GM18498 (cell line): ENCODE measurements around the gene PLCB3.

Experiments used
- ATAC-seq: cut with Tn5 transposase; IDR thresholded peaks from one replicate; pipeline ENCODE4 v1.9.1; 2021; ENCODE audit warnings: mild to moderate bottlenecking, moderate library complexity; ENCODE audit not compliant: unreplicated experiment

The PLCB3 gene

DNA sequence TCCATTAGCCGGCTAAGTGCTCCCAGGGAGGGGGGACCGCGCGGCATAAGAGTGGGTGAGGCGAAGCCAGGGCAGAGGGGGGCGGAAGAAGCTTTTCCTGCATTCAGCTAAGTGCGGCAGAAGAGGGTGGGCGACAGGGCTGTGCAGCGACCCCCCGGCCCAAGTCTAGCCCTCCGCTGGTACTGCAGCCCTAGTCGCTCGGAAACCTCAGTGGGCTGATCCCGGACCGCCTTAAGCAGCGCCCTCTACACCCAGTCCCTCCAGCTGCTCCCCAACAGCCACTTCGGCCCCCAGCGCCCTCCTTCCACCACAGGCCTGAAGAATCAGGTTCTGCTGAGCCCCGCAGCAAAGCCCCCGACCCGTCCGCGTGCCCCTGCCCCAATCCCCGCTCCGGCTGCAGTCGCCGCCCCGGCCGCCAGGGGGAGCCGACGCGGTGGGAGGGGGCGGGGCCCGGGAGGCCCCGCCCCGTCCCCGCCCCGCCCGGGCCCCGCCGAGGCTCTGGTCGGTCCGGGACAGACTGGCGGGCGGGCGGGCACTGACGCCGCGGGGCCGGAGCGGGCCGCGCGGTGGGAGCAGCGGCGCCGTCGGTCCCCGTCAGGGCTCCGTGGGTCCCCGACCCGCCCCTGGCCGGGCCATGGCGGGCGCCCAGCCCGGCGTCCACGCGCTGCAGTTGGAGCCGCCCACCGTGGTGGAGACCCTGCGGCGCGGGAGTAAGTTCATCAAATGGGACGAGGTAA is at the start of gene PLCB3:
Gene PLCB3 (plus strand): TSS at position 515 of the 737 bp plus-strand sequence. CDS start 120 bp downstream, at position 635.
- peak; percentile 54 for ATAC-seq

DNA sequence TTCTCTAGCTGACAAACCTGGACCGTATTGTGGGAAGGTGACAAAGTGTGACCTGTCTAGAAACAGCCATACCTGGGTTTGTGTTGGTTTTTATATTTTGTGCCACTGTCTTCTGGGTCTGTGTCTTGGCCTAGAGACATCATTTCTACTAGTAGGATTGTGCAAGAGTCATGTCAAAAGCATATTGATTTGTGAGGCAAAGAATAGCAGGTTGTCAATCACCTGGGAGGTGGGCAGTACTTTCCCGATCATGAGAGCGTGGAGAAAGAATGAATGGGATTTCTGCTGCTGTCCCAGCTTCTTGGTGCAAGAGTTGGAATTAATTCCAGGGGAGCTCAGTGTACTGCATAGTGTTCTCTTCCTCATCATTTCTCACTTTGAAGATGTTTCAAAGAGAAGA is 49.8 kb upstream of the PLCB3 start:
- no peak for ATAC-seq

DNA sequence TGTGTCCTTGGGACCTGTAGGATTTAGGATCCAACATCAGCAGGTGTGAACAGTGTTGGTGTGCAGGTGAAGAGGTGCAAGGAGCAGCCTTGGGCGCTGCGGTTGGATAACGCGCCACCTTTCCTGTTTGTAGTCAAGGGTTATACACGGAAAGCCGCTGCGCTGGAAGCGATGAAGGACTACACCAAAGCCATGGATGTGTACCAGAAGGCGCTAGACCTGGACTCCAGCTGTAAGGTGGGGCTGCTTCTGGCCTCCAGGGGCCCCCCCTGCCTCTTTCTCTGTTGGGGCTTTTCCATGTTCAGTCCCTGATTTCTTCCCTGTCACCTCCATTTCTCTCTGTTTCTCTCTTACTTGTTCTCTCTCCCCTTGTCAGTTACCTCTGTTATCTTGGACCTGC is 48.3 kb upstream of the PLCB3 start:
- ATAC-seq: no peak

DNA sequence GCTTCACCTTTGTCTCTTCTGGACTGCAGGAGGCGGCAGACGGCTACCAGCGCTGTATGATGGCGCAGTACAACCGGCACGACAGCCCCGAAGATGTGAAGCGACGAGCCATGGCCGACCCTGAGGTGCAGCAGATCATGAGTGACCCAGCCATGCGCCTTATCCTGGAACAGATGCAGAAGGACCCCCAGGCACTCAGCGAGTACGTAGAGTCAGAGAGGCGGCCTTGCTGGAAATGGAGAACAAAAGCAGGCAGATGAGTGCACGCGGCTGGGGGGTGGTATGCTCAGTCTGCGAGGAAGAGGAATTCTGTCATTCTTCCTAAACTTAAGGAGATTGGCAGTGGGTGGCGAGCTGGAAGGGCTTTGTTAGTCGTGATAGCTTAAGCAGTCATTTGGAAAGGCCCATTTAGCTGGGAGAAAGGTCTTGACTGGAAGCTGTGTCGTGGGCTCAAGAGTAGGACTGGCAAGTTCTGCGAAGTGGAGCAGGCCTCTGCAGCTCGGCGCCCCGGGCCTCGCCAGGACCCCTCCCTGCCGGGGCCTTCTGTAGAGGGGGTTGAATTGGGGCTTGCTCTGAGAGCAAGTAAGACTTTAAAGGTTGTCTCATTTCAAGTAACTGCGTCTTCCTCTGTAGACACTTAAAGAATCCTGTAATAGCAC is 47.8 kb upstream of the PLCB3 start:
- no peak for ATAC-seq

DNA sequence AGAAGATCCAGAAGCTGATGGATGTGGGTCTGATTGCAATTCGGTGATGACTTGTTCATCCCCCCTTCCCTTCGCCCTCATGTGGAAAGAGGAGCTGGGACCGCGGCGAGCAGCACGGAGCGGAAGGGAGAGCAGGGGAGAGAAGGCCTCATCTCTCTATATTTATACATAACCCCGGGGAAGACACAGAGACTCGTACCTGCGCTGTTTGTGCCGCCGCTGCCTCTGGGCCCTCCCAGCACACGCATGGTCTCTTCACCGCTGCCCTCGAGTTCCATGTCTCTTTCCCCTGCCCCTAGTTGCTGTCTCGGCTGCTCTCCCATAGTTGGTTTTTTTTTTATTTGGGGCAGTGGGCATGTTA is 47.3 kb upstream of the PLCB3 start:
- ATAC-seq: no peak

DNA sequence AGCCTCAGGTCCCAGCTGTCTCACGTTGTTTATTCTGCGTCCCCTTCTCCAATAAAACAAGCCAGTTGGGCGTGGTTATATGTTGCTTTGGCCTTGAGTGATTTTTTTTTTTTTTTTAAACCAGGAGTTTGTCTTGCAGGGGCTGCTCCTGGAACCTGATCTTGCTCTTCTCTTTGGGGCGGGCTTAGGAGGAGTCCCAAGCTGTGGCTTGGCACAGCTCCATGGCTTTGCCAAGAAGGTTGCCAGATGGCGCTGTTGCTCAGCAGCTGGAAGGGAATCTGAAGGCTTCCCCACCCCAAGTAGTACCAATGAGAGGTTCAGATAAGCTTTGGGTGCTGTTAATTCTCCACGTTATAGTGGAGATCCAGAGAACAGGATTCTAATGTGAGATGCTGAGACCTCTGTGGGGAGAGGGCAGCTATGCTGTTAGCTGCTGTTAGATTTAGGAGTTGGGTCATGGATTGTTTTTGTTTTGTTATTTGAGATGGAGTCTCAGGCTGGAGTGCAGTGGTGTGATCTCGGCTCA is 46.8 kb upstream of the PLCB3 start:
- ATAC-seq: no peak

DNA sequence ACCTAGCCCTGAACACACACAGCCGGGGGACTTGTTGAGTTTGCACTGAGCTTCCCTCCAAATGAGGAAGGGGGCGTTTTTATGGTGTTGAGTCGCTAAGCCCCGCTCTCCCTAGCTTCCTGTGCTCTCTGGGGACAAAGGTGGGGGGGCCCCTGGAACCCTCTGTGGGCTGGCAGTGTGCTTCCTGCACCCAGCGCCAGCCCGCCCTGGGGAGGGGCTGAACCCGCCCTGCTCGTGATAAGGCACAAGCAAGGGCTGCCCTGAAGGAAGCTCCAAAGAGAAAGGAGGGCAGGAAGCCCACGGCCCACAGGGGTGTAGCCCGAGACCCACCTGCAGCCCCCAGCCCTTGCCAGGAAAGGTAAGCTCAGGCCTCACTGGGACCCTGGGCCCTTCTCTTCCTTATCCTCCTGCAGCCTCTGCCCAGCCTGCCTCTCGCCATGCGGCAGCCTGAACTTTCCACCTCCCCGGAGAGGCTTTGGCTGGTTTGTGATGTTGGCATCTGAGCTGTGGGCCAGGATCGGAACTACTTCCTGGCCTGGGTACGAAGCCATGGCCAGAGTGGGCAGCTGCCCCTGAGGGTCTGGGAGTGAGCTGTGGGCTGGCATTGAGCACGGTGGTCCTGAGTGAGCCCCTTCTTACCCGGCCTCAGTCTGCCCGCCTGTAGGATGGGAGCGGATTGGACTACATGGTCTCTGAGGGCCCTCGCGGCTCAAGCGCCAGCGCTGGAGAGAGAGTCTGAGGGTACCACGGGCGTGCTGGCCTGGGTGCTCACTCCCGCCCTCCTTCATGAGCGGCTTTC is 44.7 kb upstream of the PLCB3 start, which contains the start of gene FERMT3:
Gene FERMT3 (plus strand): TSS at position 265 of the 799 bp plus-strand sequence. CDS start 644 bp downstream, outside the sequence.
- ATAC-seq: no peak

DNA sequence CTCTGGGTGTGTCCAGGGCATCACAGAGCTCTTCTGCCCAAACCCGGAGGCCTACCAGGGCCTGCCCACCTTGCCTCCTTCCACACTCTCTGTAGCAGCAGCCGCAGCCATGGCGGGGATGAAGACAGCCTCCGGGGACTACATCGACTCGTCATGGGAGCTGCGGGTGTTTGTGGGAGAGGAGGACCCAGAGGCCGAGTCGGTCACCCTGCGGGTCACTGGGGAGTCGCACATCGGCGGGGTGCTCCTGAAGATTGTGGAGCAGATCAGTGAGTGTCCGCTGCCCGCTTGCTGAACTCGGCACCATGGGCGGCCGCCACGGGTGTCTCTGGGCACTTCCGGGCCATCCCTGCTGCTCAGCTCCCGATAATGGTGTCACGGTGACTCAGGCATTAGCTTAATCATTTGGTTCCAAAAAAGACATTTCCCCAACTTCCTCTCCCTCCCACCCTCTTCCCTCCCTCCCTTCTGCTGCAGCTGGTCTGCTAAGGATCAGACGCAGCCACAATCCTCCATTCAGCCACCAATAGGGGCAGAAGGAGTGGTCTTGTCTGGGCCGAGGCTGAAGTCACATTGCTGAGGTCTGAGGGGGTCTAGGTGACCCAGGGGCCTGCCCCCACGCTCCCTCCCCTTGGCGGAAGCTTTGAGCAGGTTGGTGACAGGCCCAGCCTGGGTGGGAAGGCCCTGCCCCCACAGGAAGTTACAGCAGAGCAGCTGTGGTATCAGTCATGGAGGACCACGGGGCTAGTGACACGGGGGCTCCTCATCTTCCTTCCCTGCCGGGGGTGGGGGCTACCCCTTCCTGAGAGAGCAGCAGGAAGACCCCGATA is 43.9 kb upstream of the PLCB3 start:
- ATAC-seq: peak; percentile 56

DNA sequence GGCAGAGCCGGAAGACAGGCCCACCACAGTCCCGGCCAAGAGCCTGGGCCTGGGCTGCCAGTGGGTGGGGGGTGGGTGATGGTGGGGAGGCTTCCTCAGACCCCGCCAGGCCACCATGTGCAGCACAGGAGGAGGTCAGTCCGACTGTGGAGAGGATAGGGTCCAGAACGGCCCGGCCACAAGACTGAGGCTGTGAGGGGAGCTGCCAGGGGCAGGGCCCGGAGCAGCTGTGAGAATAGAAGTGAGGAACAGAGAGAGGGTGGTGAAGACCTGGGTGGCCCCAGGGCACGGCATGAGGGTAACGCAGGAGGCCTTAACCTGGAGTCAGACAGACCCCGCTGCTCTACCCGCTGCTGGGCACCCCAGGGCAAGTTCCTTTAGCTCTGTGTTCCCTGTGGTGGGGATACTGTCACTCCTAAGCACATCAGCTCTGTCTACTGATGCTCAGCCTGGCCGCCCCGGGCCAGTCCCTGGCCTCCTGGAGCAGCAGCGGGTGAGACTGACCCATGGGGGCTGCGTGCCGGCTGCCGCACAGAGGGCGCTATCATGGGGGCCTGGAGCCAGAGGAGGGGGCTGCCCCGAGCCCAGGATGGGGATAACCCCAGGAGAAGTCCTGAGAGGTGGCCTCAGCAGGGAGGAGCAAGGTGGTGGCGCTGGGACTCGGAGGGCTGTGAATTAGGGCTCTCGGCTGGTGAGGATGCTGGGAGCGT is 43.1 kb upstream of the PLCB3 start:
- no peak for ATAC-seq

DNA sequence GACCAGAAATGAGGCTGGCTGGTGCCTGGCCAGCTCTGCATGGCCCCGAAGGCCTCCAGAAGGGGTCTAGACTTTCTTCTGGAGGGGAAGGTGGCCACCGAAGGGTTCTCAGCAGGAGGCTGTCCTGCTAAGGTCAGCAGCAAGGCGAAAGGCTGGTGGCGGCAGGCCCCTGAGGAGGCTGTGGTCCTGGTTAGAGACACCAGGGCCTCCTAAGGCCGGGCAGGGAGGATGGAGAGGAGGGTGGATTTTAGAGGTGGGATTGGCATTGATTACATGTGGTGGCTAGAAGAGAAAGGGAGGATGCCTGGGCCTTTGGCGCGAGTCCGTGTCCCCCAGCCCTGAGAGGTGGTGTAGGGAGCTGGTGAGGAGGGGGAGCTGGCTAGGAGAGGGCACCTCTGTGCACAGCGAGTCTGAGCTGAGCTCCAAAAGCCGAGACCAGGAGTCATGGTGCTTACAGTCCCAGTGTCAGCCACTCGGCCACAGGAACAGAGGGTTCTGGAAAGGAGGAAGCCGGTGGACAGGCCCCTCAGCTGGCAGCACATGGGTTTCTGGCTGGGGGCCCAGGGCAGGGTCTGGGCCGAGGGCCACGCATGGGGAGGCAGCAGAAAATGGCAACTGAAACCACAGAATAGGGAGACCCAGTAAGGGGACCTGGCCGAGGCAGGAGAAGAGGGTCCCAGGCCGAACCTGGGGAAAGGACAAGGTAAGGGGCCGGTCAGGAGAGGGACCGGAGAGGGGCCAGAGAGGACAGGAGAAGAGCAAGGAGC is 42.4 kb upstream of the PLCB3 start:
- no peak for ATAC-seq

DNA sequence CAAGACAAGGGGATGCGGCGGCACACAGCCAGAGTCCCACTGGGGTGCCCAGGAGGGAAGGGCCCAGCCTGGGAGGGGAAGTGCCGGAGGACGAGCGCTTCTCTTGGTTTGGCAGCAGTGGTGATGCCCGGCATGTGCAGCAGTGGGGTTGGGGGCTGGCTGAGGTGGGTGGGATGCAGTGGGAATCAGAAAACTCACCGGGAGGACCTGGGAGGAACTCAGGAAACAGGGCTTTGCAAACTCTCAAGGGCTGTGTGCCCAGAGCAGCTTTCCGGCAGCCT is 41.8 kb upstream of the PLCB3 start:
- no peak for ATAC-seq

DNA sequence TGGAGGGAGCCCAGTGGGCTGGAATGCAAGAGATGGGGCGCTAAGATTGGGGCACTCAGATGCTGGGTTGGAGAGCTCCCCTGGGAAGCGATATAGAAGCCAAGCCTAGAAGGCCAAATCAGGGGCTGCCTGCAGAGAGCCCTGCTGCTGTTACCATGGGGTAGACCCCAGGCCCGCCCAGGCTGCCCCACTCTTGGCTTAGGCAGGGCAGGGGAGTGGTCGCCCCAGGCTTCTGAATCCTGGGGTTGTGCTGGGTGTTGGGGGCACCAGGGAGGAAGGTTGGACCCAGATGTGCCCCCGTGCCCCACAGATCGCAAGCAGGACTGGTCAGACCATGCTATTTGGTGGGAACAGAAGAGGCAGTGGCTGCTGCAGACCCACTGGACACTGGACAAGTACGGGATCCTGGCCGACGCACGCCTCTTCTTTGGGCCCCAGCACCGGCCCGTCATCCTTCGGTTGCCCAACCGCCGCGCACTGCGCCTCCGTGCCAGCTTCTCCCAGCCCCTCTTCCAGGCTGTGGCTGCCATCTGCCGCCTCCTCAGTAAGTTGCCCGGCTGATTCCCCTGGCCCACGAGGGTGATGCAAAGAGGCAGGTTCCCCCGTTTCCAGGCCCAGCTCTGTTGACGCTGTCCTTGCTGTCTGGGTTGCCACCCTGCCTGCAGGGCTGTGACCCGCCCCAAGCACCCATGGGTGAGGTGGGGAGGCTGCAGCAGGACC is 40.9 kb upstream of the PLCB3 start:
- ATAC-seq: no peak

DNA sequence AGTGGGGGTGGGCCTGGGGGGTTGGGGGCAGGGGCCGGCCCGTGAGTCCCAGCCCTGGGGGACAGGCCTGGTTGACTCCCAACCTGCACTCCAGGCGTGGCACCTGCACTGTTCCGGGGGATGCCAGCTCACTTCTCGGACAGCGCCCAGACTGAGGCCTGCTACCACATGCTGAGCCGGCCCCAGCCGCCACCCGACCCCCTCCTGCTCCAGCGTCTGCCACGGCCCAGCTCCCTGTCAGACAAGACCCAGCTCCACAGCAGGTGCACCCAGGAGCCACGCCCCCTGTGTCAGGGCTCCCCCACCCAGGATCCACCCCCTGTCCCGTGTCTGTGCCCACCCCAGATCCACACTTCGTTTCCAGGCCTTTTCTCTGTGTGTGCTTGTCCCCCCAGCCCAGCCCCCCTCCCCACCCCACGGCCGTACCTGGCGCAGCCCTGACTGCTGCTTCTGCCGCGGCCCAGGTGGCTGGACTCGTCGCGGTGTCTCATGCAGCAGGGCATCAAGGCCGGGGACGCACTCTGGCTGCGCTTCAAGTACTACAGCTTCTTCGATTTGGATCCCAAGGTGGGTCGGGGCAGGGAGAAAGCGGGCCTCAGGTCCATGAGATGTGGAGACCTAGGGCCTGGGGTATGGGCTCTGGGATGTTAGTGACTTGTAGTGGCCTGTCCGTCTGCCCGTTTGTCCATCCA is 40.0 kb upstream of the PLCB3 start:
- ATAC-seq: no peak

DNA sequence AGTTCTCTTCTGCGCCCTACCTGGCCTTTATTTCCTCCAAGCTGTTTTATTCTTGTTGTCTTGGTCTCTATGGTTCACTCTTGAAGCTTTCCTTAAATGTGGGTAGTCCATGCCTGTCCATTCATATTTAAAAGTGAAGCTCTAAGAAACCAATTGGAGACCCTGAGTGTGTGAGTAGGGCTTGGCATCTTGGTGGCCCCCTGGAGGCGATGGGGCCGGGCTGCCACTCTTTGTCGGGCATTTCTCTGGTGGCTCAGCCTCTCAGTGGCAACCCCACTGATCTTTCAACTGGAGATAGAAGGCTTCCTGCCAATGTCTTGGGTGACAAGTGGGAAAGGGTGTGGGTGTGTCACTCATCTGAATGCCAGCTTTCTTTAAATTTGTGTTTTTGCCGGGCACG is 34.5 kb upstream of the PLCB3 start:
- no peak for ATAC-seq

DNA sequence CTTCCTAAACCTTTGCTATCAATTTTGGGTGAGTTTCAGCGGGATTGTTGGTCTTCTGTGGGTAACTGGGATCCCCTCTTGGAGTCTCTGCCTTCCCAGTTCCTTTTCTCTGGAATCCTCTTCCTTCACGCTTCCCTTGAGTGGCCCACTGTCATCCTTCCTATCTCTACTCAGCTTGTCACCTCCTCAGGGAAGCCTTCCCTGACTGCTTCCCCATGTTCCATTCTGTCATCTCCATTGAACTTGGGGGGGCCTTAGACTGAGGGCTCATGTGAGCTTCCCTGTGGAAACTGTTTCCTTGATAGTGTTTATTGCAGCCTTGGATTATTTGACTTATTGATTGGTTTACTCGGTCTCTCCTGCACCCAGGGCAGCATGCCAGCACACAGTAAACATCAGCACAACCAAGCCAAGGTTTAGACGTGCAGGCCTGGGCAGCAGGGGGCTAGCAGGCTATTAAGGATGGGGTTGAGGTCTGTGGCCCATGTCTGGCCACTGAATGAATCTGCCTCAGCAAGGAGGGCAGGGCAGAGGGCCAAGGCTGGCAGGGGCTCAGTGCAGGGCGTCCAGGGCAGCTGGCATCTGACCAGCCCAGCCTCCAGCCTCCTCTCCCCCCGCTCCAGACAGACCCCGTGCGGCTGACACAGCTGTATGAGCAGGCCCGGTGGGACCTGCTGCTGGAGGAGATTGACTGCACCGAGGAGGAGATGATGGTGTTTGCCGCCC is 32.5 kb upstream of the PLCB3 start:
- ATAC-seq: no peak

DNA sequence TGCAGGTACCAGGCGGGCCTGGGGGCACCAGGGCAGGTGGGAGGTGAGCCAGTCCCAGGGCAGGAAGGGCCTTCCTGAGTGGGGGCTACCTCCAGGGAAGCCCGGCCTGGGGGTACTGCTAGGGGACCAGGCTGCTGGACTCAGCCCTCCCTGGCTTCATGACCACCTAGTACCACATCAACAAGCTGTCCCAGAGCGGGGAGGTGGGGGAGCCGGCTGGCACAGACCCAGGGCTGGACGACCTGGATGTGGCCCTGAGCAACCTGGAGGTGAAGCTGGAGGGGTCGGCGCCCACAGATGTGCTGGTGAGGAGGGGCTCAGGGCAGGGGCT is 32.0 kb upstream of the PLCB3 start:
- ATAC-seq: no peak

DNA sequence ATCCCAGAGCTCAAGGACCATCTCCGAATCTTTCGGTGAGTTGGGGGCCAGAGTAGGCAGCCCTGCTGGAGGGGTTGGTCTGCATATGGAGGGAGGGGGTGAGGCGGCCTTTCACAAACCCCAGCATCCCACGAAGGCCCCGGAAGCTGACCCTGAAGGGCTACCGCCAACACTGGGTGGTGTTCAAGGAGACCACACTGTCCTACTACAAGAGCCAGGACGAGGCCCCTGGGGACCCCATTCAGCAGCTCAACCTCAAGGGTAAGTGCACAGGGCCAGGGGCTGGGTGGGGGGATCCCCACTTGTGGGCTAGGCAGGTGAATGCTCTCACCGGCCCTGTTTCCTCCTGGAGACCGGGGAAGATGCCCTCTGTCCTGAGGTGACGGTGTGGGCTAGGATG is 31.6 kb upstream of the PLCB3 start:
- ATAC-seq: no peak

DNA sequence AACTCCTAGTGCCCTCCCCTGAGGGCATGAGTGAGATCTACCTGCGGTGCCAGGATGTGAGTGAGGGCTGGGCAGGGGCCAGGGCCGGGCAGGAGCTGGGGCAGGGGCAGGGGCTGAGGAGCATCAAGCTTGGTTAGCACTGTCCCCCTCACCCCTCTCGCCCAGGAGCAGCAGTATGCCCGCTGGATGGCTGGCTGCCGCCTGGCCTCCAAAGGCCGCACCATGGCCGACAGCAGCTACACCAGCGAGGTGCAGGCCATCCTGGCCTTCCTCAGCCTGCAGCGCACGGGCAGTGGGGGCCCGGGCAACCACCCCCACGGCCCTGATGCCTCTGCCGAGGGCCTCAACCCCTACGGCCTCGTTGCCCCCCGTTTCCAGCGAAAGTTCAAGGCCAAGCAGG is 31.1 kb upstream of the PLCB3 start:
- ATAC-seq: no peak
